Right atrium auricular region (tissue), 2 donors: ENCODE measurements around the gene ATPAF1. TPM values are rescaled to one million over a fixed set of nuclear protein-coding genes. Genes with fewer than 3 reads are reported as not detected.

ENCODE experiments used
- DNase-seq: peaks from one replicate; pipeline ENCODE4 v3.0.0-alpha.2; 2019; ENCODE audit warnings: low spot score
- H3K27ac ChIP-seq, 2 donors: fragments of 200-600 bp; sonication (generic); 1 replicate in 1 of 2; 2 replicates in 1 of 2; pipeline ENCODE4 v1.5.1; 2016 to 2019
- H3K27me3 ChIP-seq, 2 donors: fragments of 200-600 bp; sonication (generic); one replicate each; pipeline versions ENCODE4 v1.5.1 to v1.6.0; 2017 to 2019
- H3K36me3 ChIP-seq: fragments of 200-600 bp; sonication (generic); one replicate; pipeline ENCODE4 v1.5.1; 2016
- H3K4me1 ChIP-seq, 2 donors: fragments of 200-600 bp; sonication (generic); one replicate each; pipeline versions ENCODE4 v1.5.1 to v1.6.0; 2017 to 2019
- H3K4me3 ChIP-seq, 2 donors: fragments of 200-600 bp; sonication (generic); 1 replicate in 1 of 2; 2 replicates in 1 of 2; pipeline ENCODE4 v1.5.1; 2017 to 2019; ENCODE audit warnings: mild to moderate bottlenecking in 1 of 2, moderate library complexity in 1 of 2
- H3K9me3 ChIP-seq, 2 donors: fragments of 200-600 bp; sonication (generic); one replicate each; pipeline ENCODE4 v1.5.1; 2019
- CTCF ChIP-seq, 2 donors: fragments of 200-600 bp; sonication (generic); IDR thresholded peaks; one replicate each; pipeline ENCODE4 v1.5.1; 2019; ENCODE audit warnings: antibody characterized with exemption in 2 of 2
- total RNA-seq, 2 donors: library from RNA; depleted of rRNA; stranded (reverse); fragments of >200 nt; gene quantifications; one replicate each; pipeline ENCODE4 v1.1.0, GENCODE V29; 2016

Gene ATPAF1
- total RNA-seq, 2 donors from 2014 or later = 113 to 201 TPM

GRCh38 chr1:46687093-46687659 lies 19.0 kb upstream of the ATPAF1 start:
- H3K4me1 ChIP-seq = peaks cover 0 to 29% of the 10 kb centered on the region in 2 donors
- H3K27me3 ChIP-seq = no peaks in the 10 kb centered on the region
- peaks cover 72% of the 10 kb centered on the region for H3K36me3 ChIP-seq
- no peak for TF ChIP-seq CTCF (IDR thresholded peaks at IDR 0.05)
- no peak overlapping the region for H3K4me3 ChIP-seq
- no peaks in the 10 kb centered on the region for H3K9me3 ChIP-seq
- peak overlapping the region; percentile 40 to 57 for H3K27ac ChIP-seq
- no peak for DNase-seq

- no peaks in the 10 kb centered on the region for H3K27me3 ChIP-seq
- no peak for TF ChIP-seq CTCF (IDR thresholded peaks at IDR 0.05)
- no peak for DNase-seq
- H3K27ac ChIP-seq = no peak overlapping the region
- H3K4me1 ChIP-seq = peaks cover 0 to 19% of the 10 kb centered on the region in 2 donors
- H3K36me3 ChIP-seq = peaks cover 78% of the 10 kb centered on the region
- H3K4me3 ChIP-seq = no peak overlapping the region
- no peaks in the 10 kb centered on the region for H3K9me3 ChIP-seq
These were observed 18.1 kb upstream of the ATPAF1 start for GRCh38 chr1:46686255-46686654.

GRCh38 chr1:46684670-46685069 lies 16.5 kb upstream of the ATPAF1 start:
- Histone ChIP-seq H3K4me1 (peaks cover 0 to 15% of the 10 kb centered on the region in 2 donors), H3K27ac (no peak overlapping the region), H3K27me3 (no peaks in the 10 kb centered on the region), H3K4me3 (no peak overlapping the region), H3K36me3 (peaks cover 77% of the 10 kb centered on the region), H3K9me3 (no peaks in the 10 kb centered on the region)
- no peak for DNase-seq
- no peak for TF ChIP-seq CTCF (IDR thresholded peaks at IDR 0.05)

- Histone ChIP-seq H3K36me3 (peaks cover 76% of the 10 kb centered on the region), H3K4me1 (peaks cover 0 to 5% of the 10 kb centered on the region in 2 donors), H3K27ac (no peak overlapping the region), H3K4me3 (no peak overlapping the region), H3K27me3 (no peaks in the 10 kb centered on the region), H3K9me3 (no peaks in the 10 kb centered on the region)
- no peak for DNase-seq
- no peak for TF ChIP-seq CTCF (IDR thresholded peaks at IDR 0.05)
These were observed 13.9 kb upstream of the ATPAF1 start for GRCh38 chr1:46682064-46682463.

- H3K9me3 ChIP-seq = no peaks in the 10 kb centered on the region
- DNase-seq = no peak
- H3K27ac ChIP-seq = no peak overlapping the region
- H3K36me3 ChIP-seq = peaks cover 79% of the 10 kb centered on the region
- TF ChIP-seq CTCF (IDR thresholded peaks at IDR 0.05) = no peak
- H3K4me3 ChIP-seq = no peak overlapping the region
- H3K27me3 ChIP-seq = no peaks in the 10 kb centered on the region
- H3K4me1 ChIP-seq = no peaks in the 10 kb centered on the region
These were observed 13.3 kb upstream of the ATPAF1 start for GRCh38 chr1:46681333-46682034.
